ENCODE data around the gene AR. TPM values are rescaled to one million over a fixed set of nuclear protein-coding genes. Genes with fewer than 3 reads are reported as not detected.

Gene AR
- total RNA-seq, 1 donor from 2014 or later = 9.0 TPM

DNA sequence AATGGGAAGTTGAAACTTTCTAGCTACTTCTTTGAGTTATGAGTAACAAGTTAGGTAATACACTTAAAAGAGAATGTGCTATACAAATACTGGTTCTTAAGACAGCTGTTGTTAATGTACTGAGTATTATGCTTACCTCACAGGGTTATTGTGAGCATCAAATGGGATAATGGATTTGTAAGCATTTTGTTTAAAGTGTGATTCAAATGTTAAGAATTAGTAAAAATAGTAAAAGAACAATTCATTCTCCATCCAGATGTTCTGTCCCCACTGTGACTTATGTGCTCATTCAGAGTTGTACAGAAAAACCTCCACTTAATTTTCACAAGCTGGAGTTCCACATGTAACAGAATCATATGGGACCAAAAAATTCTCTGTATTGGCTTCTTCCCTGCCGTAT, 63.6 kb downstream of the AR start:
- Mint-ChIP-seq H3K27me3 (ENCODE audit: low read depth, unreplicated experiment) (no peaks in the 10 kb centered on the region), H3K27ac (ENCODE audit: unreplicated experiment) (no peak overlapping the region), H3K9me3 (ENCODE audit: unreplicated experiment) (no peaks in the 10 kb centered on the region), H3K4me3 (ENCODE audit: unreplicated experiment) (no peak overlapping the region), H3K36me3 (ENCODE audit: low read depth, unreplicated experiment) (no peaks in the 10 kb centered on the region), H3K4me1 (ENCODE audit: low read depth, unreplicated experiment) (peaks cover 38% of the 10 kb centered on the region)
- peak overlapping the region; percentile 8 for H3K4me2 ChIP-seq (ENCODE audit: low read length)
- peaks cover 16% of the 10 kb centered on the region for H3K4me1 ChIP-seq (ENCODE audit: insufficient read depth, low read length)
- H3K9me3 ChIP-seq (ENCODE audit: insufficient read depth, low read depth, low read length) = no peaks in the 10 kb centered on the region
- H3K4me3 ChIP-seq (ENCODE audit: insufficient read depth, low read depth, low read length) = no peak overlapping the region
- no peak overlapping the region for H2AFZ ChIP-seq (ENCODE audit: low read depth, low read length)
- H4K20me1 ChIP-seq (ENCODE audit: insufficient read depth, low read length) = no peaks in the 10 kb centered on the region
- no peaks in the 10 kb centered on the region for H3K27me3 ChIP-seq (ENCODE audit: insufficient read depth, low read length)
- DNase-seq (ENCODE audit: low read depth) (peak; percentile 57), FAIRE-seq (peak; percentile 73)
- no peaks in the 10 kb centered on the region for H3K36me3 ChIP-seq (ENCODE audit: insufficient read depth, low read length)
- H3K9ac ChIP-seq (ENCODE audit: low read length) = no peak overlapping the region
- H3K27ac ChIP-seq (ENCODE audit: low read depth, low read length) = peak overlapping the region; percentile 56
- H3K79me2 ChIP-seq (ENCODE audit: insufficient read depth, low read length) = no peaks in the 10 kb centered on the region
- TF ChIP-seq CTCF (IDR thresholded peaks at IDR 0.05; ENCODE audit: insufficient read depth, low read depth, low read length) (no peak), EZH2 (IDR thresholded peaks at IDR 0.05; ENCODE audit: insufficient read depth, low read length) (no peak)

DNA sequence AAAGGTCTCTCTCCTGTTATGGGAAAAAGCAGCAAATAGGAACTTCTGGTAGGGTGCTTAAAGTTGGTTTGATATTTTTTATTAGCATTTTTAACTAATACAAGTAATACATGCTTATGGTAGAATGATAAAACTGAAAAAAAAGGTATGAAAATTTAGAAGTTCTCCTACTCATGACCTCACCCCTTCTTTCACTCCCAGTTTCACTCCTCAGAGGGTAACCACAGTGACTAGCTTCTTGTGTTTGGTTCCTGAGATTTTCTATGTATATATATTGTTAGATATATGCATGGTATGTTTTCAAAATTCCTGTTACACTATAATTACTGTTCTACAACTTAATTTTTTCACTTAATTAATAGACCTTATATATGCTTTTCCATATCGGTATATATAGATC, 66.5 kb downstream of the AR start:
- TF ChIP-seq EZH2 (IDR thresholded peaks at IDR 0.05; ENCODE audit: insufficient read depth, low read length) = no peak
- TF ChIP-seq CTCF (IDR thresholded peaks at IDR 0.05; ENCODE audit: insufficient read depth, low read depth, low read length) = no peak
- no peaks in the 10 kb centered on the region for H3K9me3 ChIP-seq (ENCODE audit: insufficient read depth, low read depth, low read length)
- no peak overlapping the region for H3K4me2 ChIP-seq (ENCODE audit: low read length)
- FAIRE-seq = peak; percentile 76
- no peaks in the 10 kb centered on the region for H3K27me3 Mint-ChIP-seq (ENCODE audit: low read depth, unreplicated experiment)
- no peaks in the 10 kb centered on the region for H3K79me2 ChIP-seq (ENCODE audit: insufficient read depth, low read length)
- no peak overlapping the region for H3K27ac ChIP-seq (ENCODE audit: low read depth, low read length)
- H3K4me1 ChIP-seq (ENCODE audit: insufficient read depth, low read length) = peaks cover 31% of the 10 kb centered on the region
- H3K27me3 ChIP-seq (ENCODE audit: insufficient read depth, low read length) = no peaks in the 10 kb centered on the region
- no peak overlapping the region for H3K4me3 ChIP-seq (ENCODE audit: insufficient read depth, low read depth, low read length)
- no peak overlapping the region for H3K9ac ChIP-seq (ENCODE audit: low read length)
- H2AFZ ChIP-seq (ENCODE audit: low read depth, low read length) = no peak overlapping the region
- H3K9me3 Mint-ChIP-seq (ENCODE audit: unreplicated experiment) = peaks cover 4% of the 10 kb centered on the region
- H3K4me1 Mint-ChIP-seq (ENCODE audit: low read depth, unreplicated experiment) = peaks cover 24% of the 10 kb centered on the region
- DNase-seq (ENCODE audit: low read depth) = no peak
- H3K4me3 Mint-ChIP-seq (ENCODE audit: unreplicated experiment) = no peak overlapping the region
- H3K27ac Mint-ChIP-seq (ENCODE audit: unreplicated experiment) = no peak overlapping the region
- no peaks in the 10 kb centered on the region for H4K20me1 ChIP-seq (ENCODE audit: insufficient read depth, low read length)
- no peaks in the 10 kb centered on the region for H3K36me3 ChIP-seq (ENCODE audit: insufficient read depth, low read length)
- no peaks in the 10 kb centered on the region for H3K36me3 Mint-ChIP-seq (ENCODE audit: low read depth, unreplicated experiment)

DNA sequence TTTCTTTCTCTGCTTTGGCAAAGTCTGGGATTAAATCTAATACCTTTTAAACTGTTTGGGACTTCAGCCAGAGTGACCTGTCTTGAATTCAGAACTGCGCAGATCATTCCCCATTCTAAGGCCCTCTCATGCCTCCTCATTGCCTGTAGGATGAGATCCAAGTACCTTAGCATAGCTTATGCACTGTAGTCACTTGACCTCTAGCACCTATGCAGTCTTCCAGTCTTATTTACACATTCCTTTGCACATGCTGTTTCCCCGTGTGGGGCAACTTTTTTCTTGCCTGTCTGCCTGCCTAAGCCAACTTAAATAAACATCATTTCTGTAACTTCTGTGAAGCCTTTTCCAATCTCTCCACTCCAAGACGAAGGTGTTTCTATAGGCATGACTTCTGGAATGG, 68.4 kb downstream of the AR start:
- Histone ChIP-seq H3K27ac (ENCODE audit: low read depth, low read length) (peak overlapping the region; percentile 25), H3K27me3 (ENCODE audit: insufficient read depth, low read length) (no peaks in the 10 kb centered on the region), H3K79me2 (ENCODE audit: insufficient read depth, low read length) (no peaks in the 10 kb centered on the region), H3K4me2 (ENCODE audit: low read length) (peak overlapping the region; percentile 22), H3K9me3 (ENCODE audit: insufficient read depth, low read depth, low read length) (no peaks in the 10 kb centered on the region), H3K4me1 (ENCODE audit: insufficient read depth, low read length) (peaks cover 23% of the 10 kb centered on the region), H2AFZ (ENCODE audit: low read depth, low read length) (no peak overlapping the region), H3K36me3 (ENCODE audit: insufficient read depth, low read length) (no peaks in the 10 kb centered on the region), H4K20me1 (ENCODE audit: insufficient read depth, low read length) (no peaks in the 10 kb centered on the region), H3K9ac (ENCODE audit: low read length) (no peak overlapping the region), H3K4me3 (ENCODE audit: insufficient read depth, low read depth, low read length) (no peak overlapping the region)
- Mint-ChIP-seq H3K4me3 (ENCODE audit: unreplicated experiment) (no peak overlapping the region), H3K27ac (ENCODE audit: unreplicated experiment) (no peak overlapping the region), H3K4me1 (ENCODE audit: low read depth, unreplicated experiment) (peaks cover 21% of the 10 kb centered on the region), H3K36me3 (ENCODE audit: low read depth, unreplicated experiment) (no peaks in the 10 kb centered on the region), H3K9me3 (ENCODE audit: unreplicated experiment) (peaks cover 4% of the 10 kb centered on the region), H3K27me3 (ENCODE audit: low read depth, unreplicated experiment) (no peaks in the 10 kb centered on the region)
- no peak for FAIRE-seq
- DNase-seq (ENCODE audit: low read depth) = peak; percentile 55
- TF ChIP-seq CTCF (IDR thresholded peaks at IDR 0.05; ENCODE audit: insufficient read depth, low read depth, low read length) (no peak), EZH2 (IDR thresholded peaks at IDR 0.05; ENCODE audit: insufficient read depth, low read length) (no peak)
